KG1 (cell line): ENCODE measurements around the gene NOD1.

ENCODE experiments used
- DNase-seq: peaks from one replicate; lab custom pipeline; 2025; lab: John Stamatoyannopoulos, UW

NOD1 gene

GRCh38 chr7:30470771-30471170 is 7.8 kb downstream of the NOD1 start:
- DNase-seq, result no peak

- DNase-seq, result no peak
These were observed 8.3 kb downstream of the NOD1 start for GRCh38 chr7:30470163-30470770.

- DNase-seq, result no peak
These were observed 9.3 kb downstream of the NOD1 start for GRCh38 chr7:30469303-30469702.

GRCh38 chr7:30468791-30469190 is 9.8 kb downstream of the NOD1 start:
- no peak for DNase-seq

GRCh38 chr7:30468041-30468440 is 10.5 kb downstream of the NOD1 start:
- peak; percentile 14 for DNase-seq

- no peak for DNase-seq
These were observed 11.3 kb downstream of the NOD1 start for GRCh38 chr7:30467271-30467670.

- DNase-seq, result no peak
These were observed 12.3 kb downstream of the NOD1 start for GRCh38 chr7:30466266-30466665.

GRCh38 chr7:30465811-30466180 is 12.8 kb downstream of the NOD1 start:
- no peak for DNase-seq

GRCh38 chr7:30465046-30465810 is 13.4 kb downstream of the NOD1 start:
- DNase-seq, result no peak

- no peak for DNase-seq
These were observed 14.3 kb downstream of the NOD1 start for GRCh38 chr7:30464231-30464671.

- no peak for DNase-seq
These were observed 15.0 kb downstream of the NOD1 start for GRCh38 chr7:30463405-30464145.

- no peak for DNase-seq
These were observed 16.4 kb downstream of the NOD1 start for GRCh38 chr7:30462179-30462578.

GRCh38 chr7:30460246-30460633 is 18.3 kb downstream of the NOD1 start:
- no peak for DNase-seq

GRCh38 chr7:30459591-30460245 is 18.9 kb downstream of the NOD1 start:
- no peak for DNase-seq

- DNase-seq, result no peak
These were observed 20.3 kb downstream of the NOD1 start for GRCh38 chr7:30458311-30458710.

GRCh38 chr7:30453921-30454320 is 24.7 kb downstream of the NOD1 start:
- DNase-seq, result no peak

- no peak for DNase-seq
These were observed 25.6 kb downstream of the NOD1 start for GRCh38 chr7:30453016-30453415.

- DNase-seq, result no peak
These were observed 26.2 kb downstream of the NOD1 start for GRCh38 chr7:30452280-30452930.

GRCh38 chr7:30451539-30452279 is 26.9 kb downstream of the NOD1 start:
- DNase-seq, result no peak

GRCh38 chr7:30450983-30451497 is 27.5 kb downstream of the NOD1 start:
- DNase-seq, result no peak
